NCI-H2107 (cell line): ENCODE results near the gene UBN2.

Experiments used
- DNase-seq: peaks from one replicate; lab custom pipeline; 2025; lab: John Stamatoyannopoulos, UW

The UBN2 gene

GRCh38 chr7:139232377-139232717 lies 1.3 kb downstream of the UBN2 start:
- DNase-seq, result no peak

GRCh38 chr7:139232904-139233303 lies 1.9 kb downstream of the UBN2 start:
- no peak for DNase-seq

- no peak for DNase-seq
These were observed 10.2 kb downstream of the UBN2 start for GRCh38 chr7:139241258-139241657.

GRCh38 chr7:139242741-139243281 lies 11.8 kb downstream of the UBN2 start:
- no peak for DNase-seq

- no peak for DNase-seq
These were observed 14.4 kb downstream of the UBN2 start for GRCh38 chr7:139245401-139245800.

GRCh38 chr7:139246494-139246893 lies 15.5 kb downstream of the UBN2 start:
- no peak for DNase-seq

GRCh38 chr7:139246905-139247304 lies 15.9 kb downstream of the UBN2 start:
- DNase-seq, result no peak

GRCh38 chr7:139249179-139249810 lies 18.3 kb downstream of the UBN2 start:
- DNase-seq, result no peak

- DNase-seq, result no peak
These were observed 21.4 kb downstream of the UBN2 start for GRCh38 chr7:139252451-139252850.

- no peak for DNase-seq
These were observed 23.2 kb downstream of the UBN2 start for GRCh38 chr7:139254281-139254680.

GRCh38 chr7:139254728-139255127 lies 23.7 kb downstream of the UBN2 start:
- DNase-seq, result no peak

GRCh38 chr7:139255290-139255689 lies 24.3 kb downstream of the UBN2 start:
- no peak for DNase-seq

GRCh38 chr7:139259142-139259541 lies 28.1 kb downstream of the UBN2 start:
- DNase-seq, result no peak

- DNase-seq, result no peak
These were observed 33.2 kb downstream of the UBN2 start for GRCh38 chr7:139264220-139264619.

- DNase-seq, result no peak
These were observed 34.6 kb downstream of the UBN2 start for GRCh38 chr7:139265673-139266072.

GRCh38 chr7:139271718-139272628 lies 40.9 kb downstream of the UBN2 start:
- no peak for DNase-seq

- DNase-seq, result no peak
These were observed 53.3 kb downstream of the UBN2 start for GRCh38 chr7:139284252-139284896.

- DNase-seq, result no peak
These were observed 55.1 kb downstream of the UBN2 start for GRCh38 chr7:139286144-139286543.

GRCh38 chr7:139292821-139293220 lies 61.8 kb downstream of the UBN2 start:
- DNase-seq, result no peak

- no peak for DNase-seq
These were observed 62.5 kb downstream of the UBN2 start for GRCh38 chr7:139293534-139293933.

- no peak for DNase-seq
These were observed 63.2 kb downstream of the UBN2 start for GRCh38 chr7:139294241-139294640.

- DNase-seq, result no peak
These were observed 64.0 kb downstream of the UBN2 start for GRCh38 chr7:139294951-139295575.
